Peyer's patch (tissue), 4 donors: ENCODE data around the gene CCDC159.

Experiments
- POLR2A ChIP-seq, 2 donors: fragments of 450-650 bp; IDR thresholded peaks; one replicate each; pipeline ENCODE4 v1.5.1; 2017; ENCODE audit warnings: antibody characterized with exemption in 2 of 2, mild to moderate bottlenecking in 2 of 2, moderate library complexity in 2 of 2
- TF ChIP-seq, protein P1 (sequence below), 6 experiments: fragments of 450-650 bp in 4 of 6; fragments of 200-600 bp in 2 of 6; sonication (generic) in 1 of 6; IDR thresholded peaks; one replicate each; pipeline ENCODE4 v1.5.1; 2017 to 2019; ENCODE audit warnings: antibody characterized with exemption in 6 of 6, mild to moderate bottlenecking in 3 of 6, moderate library complexity in 1 of 6

DNA sequence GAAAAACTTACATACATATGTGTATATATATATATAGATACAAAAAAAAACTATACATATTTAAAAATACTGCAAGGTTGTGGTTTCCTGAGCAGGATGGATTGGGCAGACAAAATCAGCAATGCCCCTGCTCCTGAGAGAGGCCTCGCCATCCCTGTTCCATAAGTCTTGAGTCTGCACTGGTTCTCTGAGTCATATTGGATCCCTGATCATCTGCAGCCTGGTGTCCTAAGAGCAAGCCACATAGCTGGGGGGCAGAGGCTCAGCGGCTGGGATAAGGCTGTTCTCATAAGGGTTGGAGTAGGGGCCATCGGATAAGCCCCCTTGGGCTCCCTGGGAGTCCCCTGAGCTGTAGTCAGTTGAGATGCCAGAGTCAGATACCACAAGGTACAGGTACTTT lies 31.4 kb downstream of the CCDC159 start:
- no peak for TF ChIP-seq POLR2A (IDR thresholded peaks at IDR 0.05)
- TF ChIP-seq, protein P1, sequence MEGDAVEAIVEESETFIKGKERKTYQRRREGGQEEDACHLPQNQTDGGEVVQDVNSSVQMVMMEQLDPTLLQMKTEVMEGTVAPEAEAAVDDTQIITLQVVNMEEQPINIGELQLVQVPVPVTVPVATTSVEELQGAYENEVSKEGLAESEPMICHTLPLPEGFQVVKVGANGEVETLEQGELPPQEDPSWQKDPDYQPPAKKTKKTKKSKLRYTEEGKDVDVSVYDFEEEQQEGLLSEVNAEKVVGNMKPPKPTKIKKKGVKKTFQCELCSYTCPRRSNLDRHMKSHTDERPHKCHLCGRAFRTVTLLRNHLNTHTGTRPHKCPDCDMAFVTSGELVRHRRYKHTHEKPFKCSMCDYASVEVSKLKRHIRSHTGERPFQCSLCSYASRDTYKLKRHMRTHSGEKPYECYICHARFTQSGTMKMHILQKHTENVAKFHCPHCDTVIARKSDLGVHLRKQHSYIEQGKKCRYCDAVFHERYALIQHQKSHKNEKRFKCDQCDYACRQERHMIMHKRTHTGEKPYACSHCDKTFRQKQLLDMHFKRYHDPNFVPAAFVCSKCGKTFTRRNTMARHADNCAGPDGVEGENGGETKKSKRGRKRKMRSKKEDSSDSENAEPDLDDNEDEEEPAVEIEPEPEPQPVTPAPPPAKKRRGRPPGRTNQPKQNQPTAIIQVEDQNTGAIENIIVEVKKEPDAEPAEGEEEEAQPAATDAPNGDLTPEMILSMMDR (IDR thresholded peaks at IDR 0.05) = no peak
